Erythroblast (primary cell): ENCODE data around the gene FAM81A.

ENCODE experiments used
- GATA1 ChIP-seq: IDR thresholded peaks from 2 replicates; pipeline ENCODE4 v1.6.1; 2011; ENCODE audit warnings: low read depth, mild to moderate bottlenecking, control low read depth, low read length, moderate library complexity
- POLR2A ChIP-seq: IDR thresholded peaks from 2 replicates; pipeline ENCODE4 v1.6.1; 2011; ENCODE audit warnings: mild to moderate bottlenecking, low read length

DNA sequence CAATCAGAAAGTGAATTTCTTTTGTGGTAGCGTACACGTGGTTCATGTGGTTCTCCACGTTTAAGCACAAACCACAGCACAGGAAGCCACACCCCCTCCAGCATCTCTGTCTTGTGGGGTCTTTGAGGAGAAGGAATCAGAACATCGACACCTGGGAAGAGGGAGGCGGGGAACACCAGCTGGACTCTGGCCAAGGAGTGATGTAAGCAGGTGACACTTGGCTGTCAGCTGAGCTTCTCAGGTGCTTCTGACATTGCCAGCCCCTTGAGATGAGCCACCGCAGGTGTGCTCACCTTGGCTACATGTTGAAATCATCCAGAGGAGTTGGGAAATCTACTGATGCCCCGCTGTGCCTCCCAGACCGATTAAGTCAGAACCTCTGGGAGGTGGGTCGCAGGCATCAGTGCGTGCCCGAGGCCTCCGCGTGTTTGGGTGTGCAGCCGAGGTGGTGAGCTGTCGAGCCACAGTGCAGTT lies 85.0 kb downstream of the FAM81A start:
- TF ChIP-seq POLR2A, result no peak
- TF ChIP-seq GATA1, result no peak
